Stomach (tissue), 9 donors: ENCODE data around the gene TOX2. TPM values are rescaled to one million over a fixed set of nuclear protein-coding genes. Genes with fewer than 3 reads are reported as not detected.

ENCODE experiments used
- DNase-seq, 2 donors: peaks; one replicate each; pipeline versions ENCODE4 v3.0.0 to v3.0.0-alpha.2; 2013 to 2019
- H3K27ac ChIP-seq, 5 donors: fragments of 200-600 bp in 4 of 5; sonication (generic) in 4 of 5; one replicate each; pipeline ENCODE4 v1.5.1; 2013 to 2019; ENCODE audit warnings: mild to moderate bottlenecking in 1 of 5, moderate library complexity in 1 of 5
- H3K27me3 ChIP-seq, 3 donors: fragments of 200-600 bp; sonication (generic); one replicate each; pipeline ENCODE4 v1.5.1; 2017 to 2019; ENCODE audit warnings: mixed run types in 1 of 3
- H3K36me3 ChIP-seq, 4 donors: fragments of 200-600 bp; sonication (generic); 1 replicate in 3 of 4; 2 replicates in 1 of 4; pipeline ENCODE4 v1.5.1; 2016 to 2019
- H3K4me1 ChIP-seq, 4 donors: fragments of 200-600 bp; sonication (generic); one replicate each; pipeline ENCODE4 v1.5.1; 2016 to 2019
- H3K4me3 ChIP-seq, 4 donors: fragments of 200-600 bp; sonication (generic) in 3 of 4; one replicate each; pipeline ENCODE4 v1.5.1; 2016 to 2019; ENCODE audit warnings: mild to moderate bottlenecking in 1 of 4
- H3K9me3 ChIP-seq, 4 donors: fragments of 200-600 bp; sonication (generic); one replicate each; pipeline ENCODE4 v1.5.1; 2016 to 2019
- EP300 ChIP-seq: sonication (generic); formaldehyde crosslinking; IDR thresholded peaks from one replicate; pipeline ENCODE4 v1.6.1; 2017; ENCODE audit warnings: antibody characterized with exemption
- POLR2A ChIP-seq, 4 donors: fragments of 450-650 bp; IDR thresholded peaks; one replicate each; pipeline ENCODE4 v1.6.1; 2016; ENCODE audit warnings: antibody characterized with exemption in 4 of 4, control low read depth in 2 of 4, mild to moderate bottlenecking in 1 of 4, moderate library complexity in 1 of 4
- POLR2AphosphoS5 ChIP-seq, 3 donors: sonication (generic); formaldehyde crosslinking; IDR thresholded peaks; one replicate each; pipeline ENCODE4 v1.6.1; 2016; ENCODE audit warnings: antibody characterized with exemption in 3 of 3
- WGBS, 5 donors: extraction: QIAGEN DNeasy Blood & Tissue Kit in 3 of 5; methylation state at CpG; one replicate each; pipeline versions ENCODE4 v1.1.5 to v1.1.7; 2013 to 2018; 5-methylcytosine and 5-hydroxymethylcytosine counted together
- intact Hi-C: fragments of 100-400 bp; cut with DNase I; formaldehyde crosslinking; loops from one replicate; pipeline ENCODE4 v1.15.1; 2023; ENCODE audit warnings: low total_unique reads
- polyA plus RNA-seq, 3 donors: library from polyadenylated mRNA; stranded (reverse); fragments of 200-250 nt; gene quantifications; one replicate each; pipeline ENCODE4 v1.2.3, GENCODE V29; 2013
- total RNA-seq, 5 donors: library from RNA; depleted of rRNA; stranded (reverse); fragments of >200 nt; gene quantifications; one replicate each; pipeline versions ENCODE4 v1.1.0 to v1.2.3, GENCODE V29; 2014 to 2016
- TF ChIP-seq, protein P1 (sequence below), 7 experiments: fragments of 450-650 bp in 4 of 7; fragments of 200-600 bp in 3 of 7; sonication (generic) in 3 of 7; IDR thresholded peaks; one replicate each; pipeline ENCODE4 v1.5.1; 2016 to 2019; ENCODE audit warnings: antibody characterized with exemption in 7 of 7, control low read depth in 2 of 7, mild to moderate bottlenecking in 1 of 7
- donor health status: healthy with polysubstance abuse.
- donor health status: Bipolar disorder and iron deficiency.
- donor health status: healthy.

Gene TOX2
- total and polyA plus RNA-seq, 8 donors: 0.87 to 20.2 (median 7.0) TPM; not detected in 1

DNA sequence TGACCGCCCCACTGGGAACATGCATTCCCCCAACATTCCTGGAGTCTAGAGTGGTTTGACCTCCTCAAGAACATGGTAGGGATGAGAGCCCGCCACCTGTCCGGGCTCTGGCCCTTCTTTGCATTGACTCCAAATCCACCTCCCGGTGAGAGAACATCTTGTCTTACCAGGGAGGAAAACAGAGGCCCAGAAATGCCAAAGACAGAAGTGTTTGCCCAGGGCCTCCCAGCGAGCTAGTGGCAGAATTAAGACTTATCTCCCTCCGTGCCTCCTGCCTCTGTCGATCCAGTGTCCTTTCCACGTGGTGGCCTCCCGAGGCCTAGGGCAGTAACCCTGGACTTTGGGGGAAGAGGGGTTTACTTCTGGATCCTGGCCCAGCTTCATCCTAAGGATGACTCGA is 137.5 kb downstream of the TOX2 start:
- 63 to 82% (median 77%) methylated on average over 10 of the region's 10 CpGs for WGBS, 5 donors
- no peaks in the 10 kb centered on the region for H3K27me3 ChIP-seq
- peak in 1 of 2 donors; percentile 17 for DNase-seq
- H3K4me3 ChIP-seq: no peak overlapping the region
- no peak for TF ChIP-seq POLR2A (IDR thresholded peaks at IDR 0.05)
- TF ChIP-seq, protein P1, sequence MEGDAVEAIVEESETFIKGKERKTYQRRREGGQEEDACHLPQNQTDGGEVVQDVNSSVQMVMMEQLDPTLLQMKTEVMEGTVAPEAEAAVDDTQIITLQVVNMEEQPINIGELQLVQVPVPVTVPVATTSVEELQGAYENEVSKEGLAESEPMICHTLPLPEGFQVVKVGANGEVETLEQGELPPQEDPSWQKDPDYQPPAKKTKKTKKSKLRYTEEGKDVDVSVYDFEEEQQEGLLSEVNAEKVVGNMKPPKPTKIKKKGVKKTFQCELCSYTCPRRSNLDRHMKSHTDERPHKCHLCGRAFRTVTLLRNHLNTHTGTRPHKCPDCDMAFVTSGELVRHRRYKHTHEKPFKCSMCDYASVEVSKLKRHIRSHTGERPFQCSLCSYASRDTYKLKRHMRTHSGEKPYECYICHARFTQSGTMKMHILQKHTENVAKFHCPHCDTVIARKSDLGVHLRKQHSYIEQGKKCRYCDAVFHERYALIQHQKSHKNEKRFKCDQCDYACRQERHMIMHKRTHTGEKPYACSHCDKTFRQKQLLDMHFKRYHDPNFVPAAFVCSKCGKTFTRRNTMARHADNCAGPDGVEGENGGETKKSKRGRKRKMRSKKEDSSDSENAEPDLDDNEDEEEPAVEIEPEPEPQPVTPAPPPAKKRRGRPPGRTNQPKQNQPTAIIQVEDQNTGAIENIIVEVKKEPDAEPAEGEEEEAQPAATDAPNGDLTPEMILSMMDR (IDR thresholded peaks at IDR 0.05): no peak
- TF ChIP-seq EP300: no peak
- no peak for TF ChIP-seq POLR2AphosphoS5 (IDR thresholded peaks at IDR 0.05)
- no peaks in the 10 kb centered on the region for H3K4me1 ChIP-seq
- peaks cover 0 to 33% (median 7%) of the 10 kb centered on the region in 4 donors for H3K36me3 ChIP-seq
- H3K9me3 ChIP-seq: peaks cover 0 to 3% (median 0%) of the 10 kb centered on the region in 4 donors
- intact Hi-C loops: no loop called here
- H3K27ac ChIP-seq: no peak overlapping the region

DNA sequence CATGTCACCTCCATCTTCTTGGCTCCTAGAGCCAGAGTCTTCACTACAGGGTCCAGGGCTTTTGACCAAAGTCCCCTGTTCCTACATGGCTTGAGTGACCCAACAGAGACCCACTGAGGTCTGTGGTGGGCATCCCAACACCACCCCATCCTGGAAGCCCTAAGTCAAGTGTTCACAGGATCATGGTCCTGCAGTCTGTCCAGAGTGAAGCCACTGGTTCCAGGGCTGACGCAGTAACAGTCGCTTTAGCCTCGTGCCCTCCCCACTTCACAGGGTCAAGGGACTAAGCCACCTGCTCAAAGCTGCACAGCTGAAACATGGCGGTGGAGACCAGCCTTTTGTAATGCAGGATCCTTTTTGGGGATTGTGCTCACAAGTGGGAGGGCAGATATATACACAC is 138.4 kb downstream of the TOX2 start:
- intact Hi-C loops: no loop called here
- peaks cover 0 to 6% (median 3%) of the 10 kb centered on the region in 4 donors for H3K9me3 ChIP-seq
- DNase-seq: peak; percentile 0 to 11
- H3K4me1 ChIP-seq: no peaks in the 10 kb centered on the region
- WGBS, 5 donors: 83 to 95% (median 95%) methylated on average over 1 to 4 of the region's 4 CpGs
- no peak overlapping the region for H3K4me3 ChIP-seq
- peaks cover 0 to 33% (median 8%) of the 10 kb centered on the region in 4 donors for H3K36me3 ChIP-seq
- TF ChIP-seq POLR2A (IDR thresholded peaks at IDR 0.05) (no peak), POLR2AphosphoS5 (IDR thresholded peaks at IDR 0.05) (no peak)
- TF ChIP-seq, protein P1 (IDR thresholded peaks at IDR 0.05): no peak
- no peaks in the 10 kb centered on the region for H3K27me3 ChIP-seq
- no peak overlapping the region for H3K27ac ChIP-seq

DNA sequence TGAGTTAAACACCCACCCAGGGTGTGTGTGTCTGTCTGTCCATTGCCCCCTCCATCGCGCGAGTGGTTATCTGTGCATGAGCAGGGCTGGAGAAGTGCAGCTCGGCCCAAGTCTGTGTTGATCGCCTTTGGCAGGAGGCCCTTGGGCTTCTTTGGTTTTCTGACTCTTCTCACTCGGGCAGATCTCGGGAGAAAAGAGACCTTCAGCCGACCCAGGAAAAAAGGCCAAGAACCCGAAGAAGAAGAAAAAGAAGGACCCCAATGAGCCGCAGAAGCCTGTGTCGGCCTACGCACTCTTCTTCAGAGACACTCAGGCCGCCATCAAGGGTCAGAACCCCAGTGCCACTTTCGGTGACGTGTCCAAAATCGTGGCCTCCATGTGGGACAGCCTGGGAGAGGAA is 139.5 kb downstream of the TOX2 start:
- H3K4me3 ChIP-seq: no peak overlapping the region
- H3K9me3 ChIP-seq: peaks cover 0 to 13% (median 3%) of the 10 kb centered on the region in 4 donors
- TF ChIP-seq, protein P1 (IDR thresholded peaks at IDR 0.05): no peak
- TF ChIP-seq POLR2AphosphoS5 (IDR thresholded peaks at IDR 0.05): no peak
- no peak for TF ChIP-seq EP300
- TF ChIP-seq POLR2A (IDR thresholded peaks at IDR 0.05): no peak
- no peaks in the 10 kb centered on the region for H3K4me1 ChIP-seq
- DNase-seq: peak in 1 of 2 donors; percentile 14
- peaks cover 0 to 33% (median 10%) of the 10 kb centered on the region in 4 donors for H3K36me3 ChIP-seq
- H3K27me3 ChIP-seq: no peaks in the 10 kb centered on the region
- intact Hi-C loops: no loop called here
- 86 to 92% (median 88%) methylated on average over 16 of the region's 16 CpGs for WGBS, 5 donors
- no peak overlapping the region for H3K27ac ChIP-seq

- TF ChIP-seq POLR2A (IDR thresholded peaks at IDR 0.05) (no peak), EP300 (no peak), POLR2AphosphoS5 (IDR thresholded peaks at IDR 0.05) (no peak)
- TF ChIP-seq, protein P1 (IDR thresholded peaks at IDR 0.05): no peak
- Histone ChIP-seq H3K27ac (no peak overlapping the region), H3K4me3 (no peak overlapping the region), H3K27me3 (no peaks in the 10 kb centered on the region), H3K4me1 (no peaks in the 10 kb centered on the region), H3K36me3 (peaks cover 0 to 33% (median 10%) of the 10 kb centered on the region in 4 donors), H3K9me3 (peaks cover 0 to 13% (median 3%) of the 10 kb centered on the region in 4 donors)
- 77 to 93% (median 81%) methylated on average over 3 of the region's 3 CpGs for WGBS, 5 donors
- peak in 1 of 2 donors; percentile 8 for DNase-seq
- intact Hi-C loops: no loop called here
Observed at GRCh38 chr20:44054849-44055248, 140.2 kb downstream of the TOX2 start.
